H1 (cell line): ENCODE data around the gene RRP7A. TPM values are rescaled to one million over a fixed set of nuclear protein-coding genes. Genes with fewer than 3 reads are reported as not detected.

Experiments
- CTCF ChIA-PET: fragments of 300-600 bp; sonication (Branson Sonifier 250); formaldehyde crosslinking; loops from one replicate; lab custom pipeline; 2021; ENCODE audit not compliant: partially characterized antibody; lab: Charles Lee
- POLR2A ChIA-PET: fragments of 300-600 bp; sonication (Branson Sonifier 250); formaldehyde crosslinking; loops from one replicate; lab custom pipeline; 2021; ENCODE audit warnings: inconsistent platforms; ENCODE audit not compliant: partially characterized antibody; lab: Charles Lee
- DNase-seq, 2 experiments: peaks; one replicate each; pipeline versions ENCODE4 v3.0.0 to v3.0.0-alpha.2; 2010 to 2022; ENCODE audit warnings: low spot score in 2 of 2, low read depth in 1 of 2, mixed read lengths in 1 of 2
- FAIRE-seq: peaks from 2 replicates; lab custom pipeline; 2011; peaks lifted over from hg19 to GRCh38; lab: Jason Lieb, UNC
- H2AFZ ChIP-seq: 2 replicates; pipeline ENCODE4 v1.8.1; 2012; ENCODE audit warnings: low read length, inconsistent platforms
- H2AK5ac ChIP-seq: 2 replicates; pipeline ENCODE4 v1.6.1; 2013; ENCODE audit warnings: low read depth, low read length
- H2BK120ac ChIP-seq: replicated peaks from 2 replicates; pipeline ENCODE3; 2013; ENCODE audit warnings: low read depth, low read length, inconsistent platforms
- H2BK12ac ChIP-seq: 2 replicates; pipeline ENCODE4 v1.6.1; 2013; ENCODE audit warnings: low read depth, low read length
- H2BK15ac ChIP-seq: 2 replicates; pipeline ENCODE4 v1.6.1; 2013; ENCODE audit warnings: low read length
- H2BK20ac ChIP-seq: 2 replicates; pipeline ENCODE4 v1.6.1; 2013; ENCODE audit warnings: low read length
- H2BK5ac ChIP-seq: 2 replicates; pipeline ENCODE4 v1.6.1; 2013; ENCODE audit warnings: low read depth, low read length
- H3K14ac ChIP-seq: 2 replicates; pipeline ENCODE4 v1.6.1; 2013; ENCODE audit warnings: inconsistent platforms; ENCODE audit not compliant: insufficient read length
- H3K18ac ChIP-seq: 2 replicates; pipeline ENCODE4 v1.6.1; 2013; ENCODE audit warnings: low read length; ENCODE audit errors: extremely low read depth
- H3K23ac ChIP-seq: 2 replicates; pipeline ENCODE4 v1.6.1; 2013; ENCODE audit warnings: inconsistent platforms; ENCODE audit not compliant: insufficient read length
- H3K23me2 ChIP-seq: 2 replicates; pipeline ENCODE4 v1.6.1; 2013; ENCODE audit warnings: low read depth, low read length
- H3K27ac ChIP-seq: 2 replicates; pipeline ENCODE4 v1.6.1; 2011; ENCODE audit warnings: low read depth, low read length, inconsistent platforms
- H3K27me3 ChIP-seq, 4 experiments: replicated peaks in 1 of 4; 1 replicate in 1 of 4; 2 replicates in 3 of 4; pipeline versions ENCODE4 v1.6.1 to v1.8.1; 2011 to 2013; ENCODE audit warnings: low read length in 3 of 4, mild to moderate bottlenecking in 3 of 4, inconsistent platforms in 2 of 4, mixed read lengths in 2 of 4, moderate library complexity in 1 of 4; ENCODE audit not compliant: control insufficient read depth in 3 of 4, insufficient read depth in 3 of 4; ENCODE audit errors: extremely low read depth in 1 of 4
- H3K36me3 ChIP-seq, 4 experiments: 2 replicates each; pipeline versions ENCODE4 v1.6.1 to v1.8.1; 2011 to 2013; ENCODE audit warnings: mild to moderate bottlenecking in 4 of 4, low read length in 3 of 4, moderate library complexity in 2 of 4, control low read depth in 1 of 4, inconsistent platforms in 1 of 4; ENCODE audit not compliant: insufficient read depth in 4 of 4, control insufficient read depth in 2 of 4
- H3K4ac ChIP-seq: replicated peaks from 2 replicates; pipeline ENCODE3; 2013; ENCODE audit warnings: low read length, low read depth, mixed read lengths, inconsistent platforms; ENCODE audit not compliant: insufficient read length
- H3K4me1 ChIP-seq, 4 experiments: replicated peaks in 1 of 4; 1 replicate in 1 of 4; 2 replicates in 3 of 4; pipeline versions ENCODE4 v1.6.1 to v1.8.1; 2011 to 2013; ENCODE audit warnings: low read length in 3 of 4, inconsistent platforms in 2 of 4, mixed read lengths in 1 of 4; ENCODE audit not compliant: insufficient read depth in 4 of 4, control insufficient read depth in 3 of 4
- H3K4me2 ChIP-seq, 2 experiments: 2 replicates each; pipeline versions ENCODE4 v1.6.1 to v1.8.1; 2011 to 2013; ENCODE audit warnings: low read depth in 2 of 2, low read length in 2 of 2, control low read depth in 1 of 2, inconsistent platforms in 1 of 2, mild to moderate bottlenecking in 1 of 2; ENCODE audit not compliant: insufficient read depth in 1 of 2
- H3K4me3 ChIP-seq, 4 experiments: fragments of 200-600, 300-600 bp in 1 of 4; sonication (generic), shearing (Covaris generic), sonication (Bioruptor Twin) in 1 of 4; 2 replicates each; pipeline versions ENCODE4 v1.5.1 to v1.8.1; 2011 to 2016; ENCODE audit warnings: low read length in 4 of 4, low read depth in 3 of 4, control low read depth in 2 of 4, inconsistent platforms in 2 of 4, mild to moderate bottlenecking in 2 of 4, mixed read lengths in 1 of 4, moderate library complexity in 1 of 4; ENCODE audit not compliant: insufficient read depth in 2 of 4; ENCODE audit errors: extremely low read depth in 1 of 4
- H3K56ac ChIP-seq: replicated peaks from 2 replicates; pipeline ENCODE3; 2013; ENCODE audit warnings: low read depth, mild to moderate bottlenecking, mixed read lengths, low read length, inconsistent platforms; ENCODE audit not compliant: insufficient read length
- H3K79me1 ChIP-seq: 2 replicates; pipeline ENCODE4 v1.6.1; 2013; ENCODE audit warnings: low read depth, low read length, control low read depth
- H3K79me2 ChIP-seq, 2 experiments: 2 replicates each; pipeline versions ENCODE4 v1.6.1 to v1.8.1; 2012 to 2013; ENCODE audit warnings: low read length in 2 of 2, mild to moderate bottlenecking in 2 of 2, inconsistent platforms in 1 of 2; ENCODE audit not compliant: insufficient read depth in 2 of 2, control insufficient read depth in 1 of 2
- H3K9ac ChIP-seq, 4 experiments: replicated peaks in 1 of 4; 1 replicate in 1 of 4; 2 replicates in 3 of 4; pipeline versions ENCODE4 v1.6.1 to v1.8.1; 2011 to 2013; ENCODE audit warnings: low read depth in 3 of 4, low read length in 3 of 4, control low read depth in 2 of 4, mild to moderate bottlenecking in 2 of 4, moderate library complexity in 2 of 4, inconsistent platforms in 1 of 4; ENCODE audit errors: extremely low read depth in 1 of 4
- H3K9me3 ChIP-seq, 2 experiments: 2 replicates each; pipeline versions ENCODE4 v1.6.1 to v1.8.1; 2012 to 2013; ENCODE audit warnings: mild to moderate bottlenecking in 2 of 2, moderate library complexity in 2 of 2, control low read depth in 1 of 2, inconsistent platforms in 1 of 2, low read depth in 1 of 2, low read length in 1 of 2, mixed read lengths in 1 of 2; ENCODE audit not compliant: insufficient read depth in 2 of 2
- H4K20me1 ChIP-seq, 2 experiments: replicated peaks in 1 of 2; 2 replicates each; pipeline versions ENCODE3 to v1.8.1; 2011 to 2013; ENCODE audit warnings: inconsistent platforms in 2 of 2, low read length in 2 of 2, mild to moderate bottlenecking in 1 of 2; ENCODE audit not compliant: insufficient read depth in 2 of 2, control insufficient read depth in 1 of 2
- H4K5ac ChIP-seq: 2 replicates; pipeline ENCODE4 v1.6.1; 2013; ENCODE audit warnings: low read length, low read depth, mixed read lengths, inconsistent platforms; ENCODE audit not compliant: insufficient read length
- H4K8ac ChIP-seq: 2 replicates; pipeline ENCODE4 v1.8.0; 2013; ENCODE audit warnings: mild to moderate bottlenecking, moderate library complexity, low read length, inconsistent platforms; ENCODE audit not compliant: insufficient read depth; ENCODE audit errors: extremely low read depth
- H4K91ac ChIP-seq: replicated peaks from 2 replicates; pipeline ENCODE3; 2013; ENCODE audit warnings: low read length, mixed read lengths, inconsistent platforms; ENCODE audit not compliant: insufficient read length
- ATF3 ChIP-seq: IDR thresholded peaks from 2 replicates; pipeline ENCODE4 v1.6.1; 2011; ENCODE audit warnings: low read depth, mild to moderate bottlenecking, low read length; ENCODE audit not compliant: insufficient read depth
- CBX5 ChIP-seq: fragments of 300-800, 300-1000 bp; sonication (generic); IDR thresholded peaks from 2 replicates; pipeline ENCODE4 v1.7.1; 2016; ENCODE audit warnings: antibody characterized with exemption, low read length, low read depth
- KDM1A ChIP-seq: fragments of 200-600, 300-600 bp; sonication (generic); IDR thresholded peaks from 2 replicates; pipeline ENCODE4 v1.7.1; 2016; ENCODE audit warnings: mild to moderate bottlenecking, low read length, borderline replicate concordance
- PHF8 ChIP-seq: fragments of 200-600 bp; sonication (generic); conservative IDR thresholded peaks from 2 replicates; pipeline ENCODE4 v1.7.1; 2012; ENCODE audit warnings: low read depth, mild to moderate bottlenecking, inconsistent platforms, low read length, moderate library complexity
- POLR2A ChIP-seq, 2 experiments: IDR thresholded peaks; 1 replicate in 1 of 2; 2 replicates in 1 of 2; pipeline ENCODE4 v1.6.1; 2011; ENCODE audit warnings: low read depth in 2 of 2, low read length in 2 of 2, mild to moderate bottlenecking in 2 of 2; ENCODE audit errors: control extremely low read depth in 1 of 2
- POU5F1 ChIP-seq: IDR thresholded peaks from 2 replicates; pipeline ENCODE4 v1.6.1; 2011; ENCODE audit warnings: low read depth, mild to moderate bottlenecking, low read length, moderate library complexity
- RXRA ChIP-seq: IDR thresholded peaks from 2 replicates; pipeline ENCODE4 v1.6.1; 2011; ENCODE audit warnings: low read depth, mild to moderate bottlenecking, low read length, moderate library complexity; ENCODE audit not compliant: insufficient read depth
- TEAD4 ChIP-seq: IDR thresholded peaks from 2 replicates; pipeline ENCODE4 v1.6.1; 2012; ENCODE audit warnings: low read depth, low read length, inconsistent platforms, mixed read lengths
- WGBS, 2 experiments: shearing (Covaris generic) in 1 of 2; methylation state at CpG; one replicate each; pipeline versions ENCODE4 v1.1.6 to v1.1.7; 2013 to 2015; ENCODE audit warnings: low lambda C conversion rate in 2 of 2, mixed read lengths in 2 of 2, inconsistent platforms in 1 of 2, low coverage in 1 of 2, missing lambda C conversion rate in 1 of 2; ENCODE audit not compliant: insufficient replicate concordance in 2 of 2, insufficient coverage in 1 of 2, insufficient read length in 1 of 2; ENCODE audit errors: extremely low coverage in 1 of 2, missing lambda C conversion rate in 1 of 2; 5-methylcytosine and 5-hydroxymethylcytosine counted together
- long read RNA-seq, 2 experiments: library from RNA in 1 of 2; library from capped mRNA in 1 of 2; stranded (forward); transcript quantifications; one replicate each; pipeline ENCODE4 v2.0.0, GENCODE V29; 2021; ENCODE audit warnings: inconsistent platforms in 1 of 2
- polyA minus RNA-seq, 3 experiments: library from RNA; depleted of rRNA, polyadenylated mRNA; stranded (reverse); fragments of >200 nt; gene quantifications; 1 replicate in 2 of 3; 2 replicates in 1 of 3; pipeline ENCODE4 v1.2.3, GENCODE V29; 2011
- polyA plus RNA-seq, 7 experiments: library from polyadenylated mRNA; depleted of rRNA in 3 of 7; stranded (reverse) in 5 of 7; unstranded in 2 of 7; fragments of >200 nt in 5 of 7; fragments of 200-250 nt in 2 of 7; gene quantifications; 1 replicate in 5 of 7; 2 replicates in 1 of 7; 4 replicates in 1 of 7; pipeline versions ENCODE4 v1.2.1 to v1.2.3, GENCODE V29; 2011 to 2013; ENCODE audit warnings: missing spikeins in 2 of 7, mixed read lengths in 2 of 7
- total RNA-seq: library from RNA; stranded (reverse); fragmentation: NEBNext Ultra II Directional; extraction: Animal tissue kit (Norgen Biotek cat#: 25700); gene quantifications from 2 replicates; pipeline ENCODE4 v1.2.1, GENCODE V29; 2021

Gene RRP7A
- total RNA-seq = 48.4 and 49.0 TPM in 2 replicates
- 18.4 and 26.7 TPM in 2 replicates for polyA plus RNA-seq (2011; rRNA removed)
- 30.5 TPM for polyA plus RNA-seq (2011; cell fraction: cytosol; rRNA removed)
- 22.9 TPM for polyA plus RNA-seq (2011; cell fraction: nucleus; rRNA removed)
- 29.2 to 33.3 TPM (median 30.2 TPM) in 4 replicates for polyA plus RNA-seq (2012, experiment 1 of 2)
- 27.4 TPM for polyA plus RNA-seq (2012, experiment 2 of 2)
- polyA plus RNA-seq (2013, experiment 1 of 2) = 21.5 TPM
- polyA plus RNA-seq (2013, experiment 2 of 2) = 21.3 TPM
- 20.6 and 22.7 TPM in 2 replicates for polyA minus RNA-seq (2011; rRNA and poly(A)+ RNA removed)
- 16.8 TPM for polyA minus RNA-seq (2011; cell fraction: cytosol; rRNA and poly(A)+ RNA removed)
- polyA minus RNA-seq (2011; cell fraction: nucleus; rRNA and poly(A)+ RNA removed) = 25.4 TPM
- long read RNA-seq, experiment 1, transcript RRP7A-201 (7 exons, 3,801 nt) = major isoform, 5 of 34 reads
- long read RNA-seq, experiment 1, partial matches to known transcripts = 16 of 34 reads
- long read RNA-seq, experiment 1, other reads (novel, unspliced or antisense) = 13 of 34 reads
- long read RNA-seq, experiment 2, transcript RRP7A-201 (7 exons, 3,801 nt) = major isoform, 124 of 154 reads
- long read RNA-seq, experiment 2, partial matches to known transcripts = 3 of 154 reads
- long read RNA-seq, experiment 2, other reads (novel, unspliced or antisense) = 27 of 154 reads

- Histone ChIP-seq H2BK5ac (no peak within 1 kb of the TSS), H4K20me1 (peaks cover 2 to 3% of the 10 kb centered on the region in 2 experiments), H3K4ac (no peak within 1 kb of the TSS), H2BK12ac (no peak within 1 kb of the TSS), H3K4me1 (peaks cover 0 to 3% (median 0%) of the 10 kb centered on the region in 4 experiments; a peak in 2 of 7 replicates), H4K91ac (no peak within 1 kb of the TSS), H3K79me2 (peaks cover 0 to 13% of the 10 kb centered on the region in 2 experiments; a peak in 2 of 4 replicates), H3K14ac (no peak within 1 kb of the TSS), H3K27me3 (no peaks in the 10 kb centered on the region), H2BK20ac (no peak within 1 kb of the TSS), H4K8ac (no peak within 1 kb of the TSS), H3K23me2 (peaks cover 5% of the 10 kb centered on the region), H2BK15ac (no peak within 1 kb of the TSS), H3K79me1 (no peaks in the 10 kb centered on the region), H3K56ac (no peak within 1 kb of the TSS), H3K9ac (peak within 1 kb of the TSS; percentile 63 to 91 (median 82)), H4K5ac (no peak within 1 kb of the TSS), H3K18ac (peak within 1 kb of the TSS; percentile 78), H3K4me3 (peak within 1 kb of the TSS; percentile 51 to 81 (median 60)), H3K23ac (no peak within 1 kb of the TSS), H3K9me3 (no peaks in the 10 kb centered on the region), H3K36me3 (peaks cover 0 to 19% (median 6%) of the 10 kb centered on the region in 4 experiments; a peak in 4 of 8 replicates), H3K4me2 (peak within 1 kb of the TSS; percentile 72 to 85), H2AFZ (peak within 1 kb of the TSS; percentile 100), H2BK120ac (no peak within 1 kb of the TSS), H2AK5ac (no peak within 1 kb of the TSS; the same call in 1 of the 2 replicates), H3K27ac (peak within 1 kb of the TSS; percentile 70; the same call in 1 of the 2 replicates)
- FAIRE-seq (no peak), DNase-seq (peak in 1 of 2 experiments; percentile 81)
- ChIA-PET POLR2A (no interaction called here), CTCF (no interaction called here)
- WGBS, 2 experiments = 18% methylated on average over 37 of the region's 65 CpGs; no CpG with 5 or more reads in 1 of the 2 experiments
- no peak for TF ChIP-seq CBX5
- no peak for TF ChIP-seq ATF3
- TF ChIP-seq PHF8 = peak; percentile 84
- peak; percentile 59 to 72 for TF ChIP-seq POLR2A (IDR thresholded peaks at IDR 0.05; ENCODE audit: control extremely low read depth in 1 of 2, low read depth in 2 of 2, low read length in 2 of 2)
- TF ChIP-seq KDM1A = no peak
- TF ChIP-seq RXRA = no peak
- no peak for TF ChIP-seq POU5F1
- no peak for TF ChIP-seq TEAD4
Observed at GRCh38 chr22:42519525-42520401, at the start of gene RRP7A. RRP7A (minus strand) TSS chr22:42519796; CDS start chr22:42519786, 10 bp downstream.
